Measurements from ENCODE around the gene P2RX5. TPM values are rescaled to one million over a fixed set of nuclear protein-coding genes. Genes with fewer than 3 reads are reported as not detected.

P2RX5 gene
- total and polyA plus RNA-seq, 10 of the 15 experiments (the other 5 are each of a cell fraction or from before 2014, with no cell fraction given): 6.9 to 28.8 (median 19.5) TPM

- TF ChIP-seq E2F8 (IDR thresholded peaks at IDR 0.05; ENCODE audit: low read depth, partially characterized antibody) (no peak), SKIL (IDR thresholded peaks at IDR 0.05; ENCODE audit: low read depth, poor library complexity, severe bottlenecking) (peak; percentile 56), GATAD2B (conservative IDR thresholded peaks at IDR 0.05; ENCODE audit: low read depth) (peak; percentile 77), CBX5 (IDR thresholded peaks at IDR 0.05; ENCODE audit: low read depth) (no peak), MTA2 (IDR thresholded peaks at IDR 0.05; ENCODE audit: low read depth) (peak; percentile 67), CTCF (IDR thresholded peaks at IDR 0.05 in 2 of 3, conservative IDR thresholded peaks at IDR 0.05 in 1 of 3; ENCODE audit: control insufficient read depth in 2 of 3, extremely low read depth in 1 of 3, insufficient read depth in 1 of 3, low read depth in 3 of 3, low read length in 3 of 3) (peak; percentile 85 to 98 (median 94)), ZNF24 (IDR thresholded peaks at IDR 0.05) (0 out of 2 replicates have a peak, but pooled peaks have one; percentile 42), TARDBP (IDR thresholded peaks at IDR 0.05; ENCODE audit: borderline replicate concordance) (peak; percentile 15; the same call in 1 of the 2 replicates), SREBF1 (IDR thresholded peaks at IDR 0.05; ENCODE audit: low read length) (no peak), CHD1 (IDR thresholded peaks at IDR 0.05; ENCODE audit: low read depth, low read length) (no peak), FOS (IDR thresholded peaks at IDR 0.05; ENCODE audit: borderline replicate concordance, extremely low read depth, insufficient read length) (no peak), NBN (IDR thresholded peaks at IDR 0.05) (peak; percentile 82), SMC3 (IDR thresholded peaks at IDR 0.05; ENCODE audit: borderline replicate concordance, low read length) (peak; percentile 77), LARP7 (IDR thresholded peaks at IDR 0.05) (peak; percentile 71), ZNF687 (IDR thresholded peaks at IDR 0.05) (0 out of 2 replicates have a peak, but pooled peaks have one; percentile 34), RUNX3 (IDR thresholded peaks at IDR 0.05; ENCODE audit: low read length) (peak; percentile 67), ZZZ3 (IDR thresholded peaks at IDR 0.05; ENCODE audit: control insufficient read depth, insufficient read length, low read depth) (no peak), HCFC1 (IDR thresholded peaks at IDR 0.05; ENCODE audit: low read length) (no peak), IKZF1 (conservative IDR thresholded peaks at IDR 0.05) (peak; percentile 82), ZNF274 (IDR thresholded peaks at IDR 0.05; ENCODE audit: insufficient read depth, insufficient read length) (no peak), RAD51 (IDR thresholded peaks at IDR 0.05) (no peak), ATF7 (IDR thresholded peaks at IDR 0.05; ENCODE audit: low read depth) (peak; percentile 42; the same call in 1 of the 2 replicates)
These were observed 12.9 kb downstream of the P2RX5 start (continued) for GRCh38 chr17:3683054-3683511.
